Inflammatory macrophage treated with lipopolysaccharide for 1 hour (primary cell): ENCODE data around the gene IGSF21.

Source experiments
- DNase-seq, 2 donors: peaks; one replicate each; pipeline ENCODE4 v3.0.0-alpha.2; 2020 to 2022

Gene IGSF21

GRCh38 chr1:18278946-18279345 lies 171.3 kb downstream of the IGSF21 start:
- DNase-seq = no peak

- no peak for DNase-seq
These were observed 171.9 kb downstream of the IGSF21 start for GRCh38 chr1:18279351-18280074.

- no peak for DNase-seq
These were observed 173.4 kb downstream of the IGSF21 start for GRCh38 chr1:18280956-18281355.

GRCh38 chr1:18282851-18283600 lies 175.4 kb downstream of the IGSF21 start:
- no peak for DNase-seq

- DNase-seq = no peak
These were observed 176.2 kb downstream of the IGSF21 start for GRCh38 chr1:18283601-18284385.

GRCh38 chr1:18284805-18285537 lies 177.4 kb downstream of the IGSF21 start:
- DNase-seq = no peak

- no peak for DNase-seq
These were observed 177.9 kb downstream of the IGSF21 start for GRCh38 chr1:18285538-18285924.

GRCh38 chr1:18288722-18289121 lies 181.1 kb downstream of the IGSF21 start:
- no peak for DNase-seq

- no peak for DNase-seq
These were observed 182.0 kb downstream of the IGSF21 start for GRCh38 chr1:18289597-18289996.

GRCh38 chr1:18290740-18291412 lies 183.3 kb downstream of the IGSF21 start:
- DNase-seq = no peak

- DNase-seq = no peak
These were observed 184.9 kb downstream of the IGSF21 start for GRCh38 chr1:18292531-18292930.

GRCh38 chr1:18293291-18293690 lies 185.7 kb downstream of the IGSF21 start:
- DNase-seq = no peak

GRCh38 chr1:18294437-18295176 lies 187.0 kb downstream of the IGSF21 start:
- no peak for DNase-seq

GRCh38 chr1:18297896-18298648 lies 190.5 kb downstream of the IGSF21 start:
- no peak for DNase-seq

- DNase-seq = peak; percentile 1 to 52
These were observed 192.1 kb downstream of the IGSF21 start for GRCh38 chr1:18299441-18300338.

- DNase-seq = no peak
These were observed 192.8 kb downstream of the IGSF21 start for GRCh38 chr1:18300376-18300775.

GRCh38 chr1:18302788-18303413 lies 195.3 kb downstream of the IGSF21 start:
- peak in 1 of 2 donors; percentile 1 for DNase-seq

- DNase-seq = no peak
These were observed 196.7 kb downstream of the IGSF21 start for GRCh38 chr1:18304151-18304869.
